Esophagus mucosa (tissue), 1 donor: ENCODE results near the gene GRK4. TPM values are rescaled to one million over a fixed set of nuclear protein-coding genes. Genes with fewer than 3 reads are reported as not detected.
A peak's percentile ranks its signal among the peaks of the same experiment; 100 is the strongest.
"Not testable (repeated sequence)": the region's sequence is repeated elsewhere in the genome, so short reads cannot be mapped to it uniquely, and the experiment has no call there.

Experiments
- ATAC-seq: fragments of 200-7000 bp; cut with Tn5 transposase; one replicate; pipeline ENCODE4 v1.9.1; 2020
- total RNA-seq: library from RNA; stranded (reverse); gene quantifications from one replicate; pipeline ENCODE4 v1.2.4, GENCODE V29; 2023
- donor health status: DM: yes; HTN: yes; CAD: no.

The GRK4 gene
- total RNA-seq, 1 donor from 2014 or later, result 2.0 TPM

- ATAC-seq, result peak; percentile 79
These were observed 78.1 kb downstream of the GRK4 start for GRCh38 chr4:3041192-3042142.

- no peak for ATAC-seq
These were observed 78.9 kb downstream of the GRK4 start for GRCh38 chr4:3042226-3042625.

GRCh38 chr4:3043282-3044020 lies 80.1 kb downstream of the GRK4 start:
- no peak for ATAC-seq

GRCh38 chr4:3044870-3045819 lies 81.8 kb downstream of the GRK4 start:
- peak; percentile 8 for ATAC-seq

- ATAC-seq, result no peak
These were observed 82.8 kb downstream of the GRK4 start for GRCh38 chr4:3046162-3046561.

GRCh38 chr4:3046623-3047022 lies 83.3 kb downstream of the GRK4 start:
- ATAC-seq, result no peak

GRCh38 chr4:3047464-3048286 lies 84.3 kb downstream of the GRK4 start:
- ATAC-seq, result peak; percentile 75

- not testable (repeated sequence) for ATAC-seq
These were observed 87.9 kb downstream of the GRK4 start for GRCh38 chr4:3051141-3051897.

GRCh38 chr4:3054169-3054759 lies 90.9 kb downstream of the GRK4 start:
- no peak for ATAC-seq

- ATAC-seq, result no peak
These were observed 96.6 kb downstream of the GRK4 start for GRCh38 chr4:3059943-3060342.

- ATAC-seq, result no peak
These were observed 97.6 kb downstream of the GRK4 start for GRCh38 chr4:3060946-3061345.

GRCh38 chr4:3062471-3062870 lies 99.1 kb downstream of the GRK4 start:
- no peak for ATAC-seq

- no peak for ATAC-seq
These were observed 102.2 kb downstream of the GRK4 start for GRCh38 chr4:3065551-3065950.

- no peak for ATAC-seq
These were observed 103.5 kb downstream of the GRK4 start for GRCh38 chr4:3066836-3067400.

GRCh38 chr4:3067473-3068001 lies 104.2 kb downstream of the GRK4 start:
- no peak for ATAC-seq

GRCh38 chr4:3069661-3070199 lies 106.4 kb downstream of the GRK4 start:
- no peak for ATAC-seq

GRCh38 chr4:3070709-3071500 lies 107.5 kb downstream of the GRK4 start:
- ATAC-seq, result no peak

- no peak for ATAC-seq
These were observed 108.4 kb downstream of the GRK4 start for GRCh38 chr4:3071811-3072210.
